ENCODE results near the gene TNFRSF25. TPM values are rescaled to one million over a fixed set of nuclear protein-coding genes. Genes with fewer than 3 reads are reported as not detected.
A peak's percentile ranks its signal among the peaks of the same experiment; 100 is the strongest.
"Not testable (repeated sequence)": the region's sequence is repeated elsewhere in the genome, so short reads cannot be mapped to it uniquely, and the experiment has no call there.

The TNFRSF25 gene
- total and polyA plus RNA-seq, 2 donors (not counting 1 experiment from before 2014, with no cell fraction given), result 0.24 to 1.5 TPM

DNA sequence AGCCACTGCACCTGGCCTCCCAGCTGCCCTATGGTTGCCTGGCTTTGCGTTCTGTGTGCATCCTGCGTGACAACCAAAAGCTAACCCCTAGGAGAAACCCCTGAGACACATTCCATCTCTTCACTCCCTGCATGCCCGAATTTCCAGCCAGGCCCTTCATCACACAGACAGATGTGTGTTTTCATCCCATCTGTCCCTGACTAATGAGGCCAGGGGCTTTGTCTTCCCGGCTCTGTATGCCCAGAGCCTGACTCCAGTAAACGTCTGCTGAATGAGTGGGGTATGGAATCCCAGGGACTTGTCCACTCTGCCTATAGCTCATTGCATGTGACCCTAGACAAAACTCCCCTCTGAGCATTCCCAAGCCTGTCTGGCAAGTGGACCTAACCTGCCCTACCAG is 31.8 kb downstream of the TNFRSF25 start:
- Histone ChIP-seq H3K9ac (ENCODE audit: insufficient read depth, low read length) (no peak overlapping the region), H3K27me3 (ENCODE audit: control insufficient read depth, insufficient read depth, low read length) (peaks cover 5% of the 10 kb centered on the region), H3K27ac (ENCODE audit: insufficient read depth, low read length) (no peak overlapping the region), H3K9me3 (ENCODE audit: control insufficient read depth, insufficient read depth, low read depth, low read length) (no peaks in the 10 kb centered on the region), H4K20me1 (ENCODE audit: control insufficient read depth, extremely low read depth, insufficient read depth, low read length) (no peaks in the 10 kb centered on the region), H3K4me2 (ENCODE audit: extremely low read depth, insufficient read depth, low read length) (no peak overlapping the region), H3K79me2 (ENCODE audit: control insufficient read depth, insufficient read depth, low read length) (no peaks in the 10 kb centered on the region), H3K36me3 (ENCODE audit: control insufficient read depth, insufficient read depth, low read length) (no peaks in the 10 kb centered on the region), H3K4me1 (ENCODE audit: control insufficient read depth, extremely low read depth, insufficient read depth, low read length) (no peaks in the 10 kb centered on the region), H2AFZ (ENCODE audit: low read length) (no peak overlapping the region), H3K4me3 (replicated peaks in 1 of 4; ENCODE audit: control extremely low read depth in 1 of 4, insufficient read depth in 1 of 4, low read depth in 3 of 4, low read length in 4 of 4) (no peak overlapping the region)
- no peak for DNase-seq (ENCODE audit: low read depth in 2 of 2)
- TF ChIP-seq, protein P1, sequence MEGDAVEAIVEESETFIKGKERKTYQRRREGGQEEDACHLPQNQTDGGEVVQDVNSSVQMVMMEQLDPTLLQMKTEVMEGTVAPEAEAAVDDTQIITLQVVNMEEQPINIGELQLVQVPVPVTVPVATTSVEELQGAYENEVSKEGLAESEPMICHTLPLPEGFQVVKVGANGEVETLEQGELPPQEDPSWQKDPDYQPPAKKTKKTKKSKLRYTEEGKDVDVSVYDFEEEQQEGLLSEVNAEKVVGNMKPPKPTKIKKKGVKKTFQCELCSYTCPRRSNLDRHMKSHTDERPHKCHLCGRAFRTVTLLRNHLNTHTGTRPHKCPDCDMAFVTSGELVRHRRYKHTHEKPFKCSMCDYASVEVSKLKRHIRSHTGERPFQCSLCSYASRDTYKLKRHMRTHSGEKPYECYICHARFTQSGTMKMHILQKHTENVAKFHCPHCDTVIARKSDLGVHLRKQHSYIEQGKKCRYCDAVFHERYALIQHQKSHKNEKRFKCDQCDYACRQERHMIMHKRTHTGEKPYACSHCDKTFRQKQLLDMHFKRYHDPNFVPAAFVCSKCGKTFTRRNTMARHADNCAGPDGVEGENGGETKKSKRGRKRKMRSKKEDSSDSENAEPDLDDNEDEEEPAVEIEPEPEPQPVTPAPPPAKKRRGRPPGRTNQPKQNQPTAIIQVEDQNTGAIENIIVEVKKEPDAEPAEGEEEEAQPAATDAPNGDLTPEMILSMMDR (conservative IDR thresholded peaks at IDR 0.05 in 1 of 2, IDR thresholded peaks at IDR 0.05 in 1 of 2; ENCODE audit: low read depth in 1 of 2, low read length in 2 of 2), result no peak
- TF ChIP-seq EZH2 (IDR thresholded peaks at IDR 0.05; ENCODE audit: low read length, missing control alignments), result no peak

DNA sequence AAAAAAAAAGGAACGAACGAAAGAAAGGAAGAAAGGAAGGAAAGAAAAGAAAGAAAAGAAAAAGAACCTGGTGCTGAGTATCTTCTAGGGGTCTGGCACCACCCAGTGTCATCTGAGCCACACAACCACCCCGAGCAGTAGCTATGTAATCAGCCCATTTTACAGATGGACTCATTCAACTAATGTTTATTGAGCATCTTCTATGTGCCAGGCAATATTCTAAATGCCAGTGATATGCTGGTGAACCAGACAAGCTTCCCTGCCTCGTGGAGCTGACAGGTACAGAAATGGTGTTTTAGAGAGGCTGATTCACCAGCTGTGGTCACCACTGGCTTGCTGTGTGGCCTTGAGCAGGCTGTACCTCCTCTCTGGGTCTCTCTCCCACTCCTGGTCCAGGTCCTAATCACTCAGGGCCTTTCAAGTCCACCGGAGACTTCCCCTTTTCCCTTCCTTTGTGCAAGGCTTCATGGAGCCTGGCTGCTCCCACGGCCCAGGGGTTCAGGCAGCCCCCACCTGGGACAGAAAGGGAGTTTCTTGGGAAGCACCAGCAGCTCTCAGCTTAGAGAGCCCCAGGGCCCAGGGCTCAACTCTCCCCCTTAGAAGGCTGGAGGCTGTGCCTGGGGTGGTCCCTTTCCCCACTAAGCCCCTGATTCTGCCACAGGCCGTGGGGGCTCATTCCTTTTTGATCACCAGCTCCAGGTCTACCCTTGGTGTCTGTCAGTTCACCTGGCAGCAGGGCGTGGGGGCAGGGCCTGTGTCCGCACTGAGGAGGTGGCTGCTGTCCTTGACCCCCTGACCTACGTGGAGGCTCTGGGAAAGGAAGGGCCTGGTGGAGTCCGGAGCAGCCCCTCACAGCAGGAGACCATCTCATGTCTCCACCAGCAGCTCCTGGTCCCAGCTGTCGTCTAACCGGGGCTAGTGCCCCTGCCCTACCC is 34.1 kb downstream of the TNFRSF25 start:
- not testable (repeated sequence) for H3K9ac ChIP-seq (ENCODE audit: insufficient read depth, low read length); H4K20me1 ChIP-seq (ENCODE audit: control insufficient read depth, extremely low read depth, insufficient read depth, low read length); H3K27ac ChIP-seq (ENCODE audit: insufficient read depth, low read length); H3K4me1 ChIP-seq (ENCODE audit: control insufficient read depth, extremely low read depth, insufficient read depth, low read length); H2AFZ ChIP-seq (ENCODE audit: low read length); H3K9me3 ChIP-seq (ENCODE audit: control insufficient read depth, insufficient read depth, low read depth, low read length); DNase-seq (ENCODE audit: low read depth in 2 of 2); H3K4me2 ChIP-seq (ENCODE audit: extremely low read depth, insufficient read depth, low read length); H3K27me3 ChIP-seq (ENCODE audit: control insufficient read depth, insufficient read depth, low read length); H3K36me3 ChIP-seq (ENCODE audit: control insufficient read depth, insufficient read depth, low read length); H3K4me3 ChIP-seq (replicated peaks in 1 of 4; ENCODE audit: control extremely low read depth in 1 of 4, insufficient read depth in 1 of 4, low read depth in 3 of 4, low read length in 4 of 4); H3K79me2 ChIP-seq (ENCODE audit: control insufficient read depth, insufficient read depth, low read length)

DNA sequence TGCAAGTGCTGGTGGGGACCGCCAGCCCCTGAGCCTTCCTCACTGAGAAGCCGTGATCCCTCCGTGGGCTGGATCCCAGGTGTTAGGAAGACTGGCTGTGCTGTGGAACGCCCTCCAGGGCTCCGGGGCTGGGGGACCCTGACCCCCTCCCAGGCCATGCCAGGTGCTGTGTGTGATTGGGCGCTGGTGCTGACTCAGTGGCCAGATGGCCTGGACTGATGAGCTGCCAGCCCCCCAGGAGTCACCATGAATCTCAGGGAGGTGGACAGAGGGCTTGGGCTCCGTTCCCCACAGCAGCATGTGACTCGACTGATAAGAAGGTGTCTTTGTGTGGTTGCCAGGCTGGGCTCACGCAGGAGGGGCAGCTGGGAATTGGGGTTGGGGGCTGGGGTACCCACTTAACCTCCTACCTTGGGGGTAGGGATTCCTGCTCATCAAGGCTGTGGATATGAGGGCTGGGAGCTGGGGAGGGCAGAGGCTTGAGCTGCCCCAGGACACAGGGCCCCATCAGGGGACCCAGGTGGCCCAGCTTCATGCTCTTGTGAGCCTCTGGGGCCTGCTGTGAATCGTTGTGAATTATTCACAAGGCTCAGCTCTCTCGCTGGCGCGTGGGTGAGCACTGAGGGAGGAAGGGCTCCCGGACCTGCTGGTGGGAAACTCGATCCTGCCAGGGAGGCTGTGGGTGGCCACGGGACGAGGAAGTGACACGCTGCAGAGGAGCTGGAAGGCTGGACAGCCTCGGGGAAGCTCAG is 36.1 kb downstream of the TNFRSF25 start:
- H3K9me3 ChIP-seq (ENCODE audit: control insufficient read depth, insufficient read depth, low read depth, low read length); DNase-seq (ENCODE audit: low read depth in 2 of 2); H3K4me2 ChIP-seq (ENCODE audit: extremely low read depth, insufficient read depth, low read length); H3K9ac ChIP-seq (ENCODE audit: insufficient read depth, low read length); H3K4me3 ChIP-seq (replicated peaks in 1 of 4; ENCODE audit: control extremely low read depth in 1 of 4, insufficient read depth in 1 of 4, low read depth in 3 of 4, low read length in 4 of 4); H3K27ac ChIP-seq (ENCODE audit: insufficient read depth, low read length); H3K4me1 ChIP-seq (ENCODE audit: control insufficient read depth, extremely low read depth, insufficient read depth, low read length); H3K36me3 ChIP-seq (ENCODE audit: control insufficient read depth, insufficient read depth, low read length); H2AFZ ChIP-seq (ENCODE audit: low read length); H4K20me1 ChIP-seq (ENCODE audit: control insufficient read depth, extremely low read depth, insufficient read depth, low read length); H3K79me2 ChIP-seq (ENCODE audit: control insufficient read depth, insufficient read depth, low read length): not testable (repeated sequence)
- peak; percentile 34 for TF ChIP-seq EZH2 (IDR thresholded peaks at IDR 0.05; ENCODE audit: low read length, missing control alignments)
- peaks cover 15% of the 10 kb centered on the region for H3K27me3 ChIP-seq (ENCODE audit: control insufficient read depth, insufficient read depth, low read length)

DNA sequence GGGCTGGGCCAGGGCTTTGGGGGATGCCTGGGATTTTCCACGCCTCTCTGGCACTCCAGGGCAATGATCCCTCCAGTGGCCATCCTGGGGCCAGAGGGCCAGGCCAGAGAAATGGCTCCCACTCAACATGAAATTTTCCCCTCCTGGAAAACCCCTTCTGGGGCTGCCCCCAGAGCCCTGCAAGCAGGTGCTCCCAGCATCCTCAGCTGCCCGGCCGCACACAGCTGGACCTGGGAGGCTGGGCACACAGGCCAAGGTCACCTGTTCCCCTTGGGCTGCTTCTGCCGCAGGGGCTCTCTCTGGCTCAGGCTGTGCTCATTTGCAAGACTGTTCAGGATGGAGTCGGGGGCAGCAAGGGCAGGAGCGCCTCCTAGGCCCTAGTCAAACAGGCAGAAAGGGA is 37.5 kb downstream of the TNFRSF25 start:
- not testable (repeated sequence) for H3K36me3 ChIP-seq (ENCODE audit: control insufficient read depth, insufficient read depth, low read length)

More for the DNA sequence above, 37.5 kb downstream of the TNFRSF25 start:
- H3K27ac ChIP-seq (ENCODE audit: insufficient read depth, low read length); H3K4me3 ChIP-seq (replicated peaks in 1 of 4; ENCODE audit: control extremely low read depth in 1 of 4, insufficient read depth in 1 of 4, low read depth in 3 of 4, low read length in 4 of 4); H4K20me1 ChIP-seq (ENCODE audit: control insufficient read depth, extremely low read depth, insufficient read depth, low read length); H3K9me3 ChIP-seq (ENCODE audit: control insufficient read depth, insufficient read depth, low read depth, low read length); H3K79me2 ChIP-seq (ENCODE audit: control insufficient read depth, insufficient read depth, low read length); H3K4me2 ChIP-seq (ENCODE audit: extremely low read depth, insufficient read depth, low read length); DNase-seq (ENCODE audit: low read depth in 2 of 2); H2AFZ ChIP-seq (ENCODE audit: low read length); H3K9ac ChIP-seq (ENCODE audit: insufficient read depth, low read length); H3K4me1 ChIP-seq (ENCODE audit: control insufficient read depth, extremely low read depth, insufficient read depth, low read length): not testable (repeated sequence)
- H3K27me3 ChIP-seq (ENCODE audit: control insufficient read depth, insufficient read depth, low read length), result peaks cover 25% of the 10 kb centered on the region

Measured in fibroblast of lung (primary cell).